DOHH2 (cell line): ENCODE measurements around the gene SARS1.

ENCODE experiments used
- H3F3A ChIP-seq: fragments of 200-600 bp; sonication (generic), shearing (Covaris generic); 2 replicates; pipeline ENCODE4 v1.6.0; 2016; ENCODE audit warnings: antibody characterized with exemption, mild to moderate bottlenecking; ENCODE audit not compliant: control insufficient read depth, insufficient read depth
- H3K27ac ChIP-seq: fragments of 200-600 bp; sonication (generic); 2 replicates; pipeline ENCODE4 v1.5.1; 2014; ENCODE audit warnings: low read depth, mild to moderate bottlenecking, low read length, moderate library complexity
- H3K27me3 ChIP-seq: fragments of 200-600 bp; sonication (generic); 2 replicates; pipeline ENCODE4 v1.6.1; 2014; ENCODE audit warnings: mild to moderate bottlenecking, low read length, mixed read lengths; ENCODE audit not compliant: control insufficient read depth
- H3K36me3 ChIP-seq: fragments of 200-600 bp; sonication (generic); 2 replicates; pipeline ENCODE4 v1.6.1; 2014; ENCODE audit warnings: mild to moderate bottlenecking, low read length, moderate library complexity, mixed read lengths; ENCODE audit not compliant: control insufficient read depth
- H3K4me1 ChIP-seq: fragments of 200-600 bp; sonication (generic); 2 replicates; pipeline ENCODE4 v1.6.1; 2014; ENCODE audit warnings: mild to moderate bottlenecking, low read length, mixed read lengths; ENCODE audit not compliant: control insufficient read depth
- H3K4me2 ChIP-seq: fragments of 200-600 bp; sonication (generic); 2 replicates; pipeline ENCODE4 v1.6.0; 2014; ENCODE audit warnings: mild to moderate bottlenecking, low read length, moderate library complexity
- H3K4me3 ChIP-seq: fragments of 200-600 bp; sonication (generic); 2 replicates; pipeline ENCODE4 v1.5.1; 2014; ENCODE audit warnings: mild to moderate bottlenecking, low read length, mixed read lengths
- H3K79me2 ChIP-seq: fragments of 200-600 bp; sonication (generic); 2 replicates; pipeline ENCODE4 v1.6.1; 2014; ENCODE audit warnings: mild to moderate bottlenecking, low read length, mixed read lengths; ENCODE audit not compliant: control insufficient read depth
- H3K9me2 ChIP-seq: fragments of 200-600 bp; sonication (generic); replicated peaks from 2 replicates; pipeline ENCODE4 v1.6.1; 2014; ENCODE audit warnings: mild to moderate bottlenecking, low read length, mixed read lengths; ENCODE audit not compliant: control insufficient read depth
- H3K9me3 ChIP-seq: fragments of 200-600 bp; sonication (generic); 2 replicates; pipeline ENCODE4 v1.6.1; 2014; ENCODE audit warnings: antibody characterized with exemption, low read length, mixed read lengths; ENCODE audit not compliant: control insufficient read depth, insufficient read depth
- H4K20me1 ChIP-seq: fragments of 200-600 bp; sonication (generic); 2 replicates; pipeline ENCODE4 v1.6.0; 2014; ENCODE audit warnings: low read depth, mild to moderate bottlenecking, antibody characterized with exemption, low read length, moderate library complexity; ENCODE audit not compliant: control insufficient read depth, insufficient read depth
- EZH2phosphoT487 ChIP-seq: fragments of 200-600 bp; sonication (generic); IDR thresholded peaks from 2 replicates; pipeline ENCODE4 v1.6.1; 2017; ENCODE audit warnings: borderline replicate concordance, mild to moderate bottlenecking, antibody characterized with exemption, low read length, moderate library complexity, mixed read lengths
- TF ChIP-seq, protein P1 (sequence below): fragments of 200-600 bp; sonication (generic); IDR thresholded peaks from one replicate; pipeline ENCODE4 v1.5.1; 2014; ENCODE audit warnings: antibody characterized with exemption, mild to moderate bottlenecking, low read depth, low read length; ENCODE audit not compliant: poor library complexity, severe bottlenecking

Gene SARS1

DNA sequence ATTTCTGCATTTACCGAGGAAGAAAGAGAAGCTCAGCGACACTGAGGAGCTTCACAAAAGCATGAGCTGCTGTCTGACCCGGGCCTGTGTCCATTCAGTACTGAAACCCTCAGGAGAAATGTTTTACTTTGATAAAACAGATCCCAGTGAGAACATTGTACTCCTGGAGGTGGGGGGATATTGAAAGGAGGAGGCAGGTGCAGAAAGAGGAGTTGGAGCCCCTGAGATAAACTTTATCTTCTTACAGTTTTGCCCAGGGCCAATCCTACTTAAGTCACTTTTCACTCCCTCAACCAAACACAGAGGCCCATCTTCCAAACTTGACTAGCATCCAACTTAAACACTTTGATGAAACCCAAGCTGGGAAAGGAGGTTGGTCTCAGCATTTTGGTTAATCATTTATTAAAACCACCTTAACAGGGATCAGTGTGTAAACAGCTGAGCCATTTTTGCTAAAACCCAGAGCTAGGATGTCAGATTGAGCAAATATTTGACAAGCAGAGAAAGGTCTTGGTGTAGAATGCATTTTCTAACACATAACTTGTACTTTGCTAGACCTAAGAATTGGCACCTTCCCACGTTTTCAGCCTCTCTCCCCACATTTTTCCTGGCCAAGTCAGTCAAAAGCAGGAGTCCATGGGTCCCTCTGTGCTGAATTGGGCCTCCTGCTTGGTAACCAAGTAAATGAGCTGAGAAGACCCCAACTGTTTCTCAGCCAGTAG lies 32.5 kb upstream of the SARS1 start:
- no peaks in the 10 kb centered on the region for H3K79me2 ChIP-seq
- no peak for TF ChIP-seq EZH2phosphoT487
- TF ChIP-seq, protein P1, sequence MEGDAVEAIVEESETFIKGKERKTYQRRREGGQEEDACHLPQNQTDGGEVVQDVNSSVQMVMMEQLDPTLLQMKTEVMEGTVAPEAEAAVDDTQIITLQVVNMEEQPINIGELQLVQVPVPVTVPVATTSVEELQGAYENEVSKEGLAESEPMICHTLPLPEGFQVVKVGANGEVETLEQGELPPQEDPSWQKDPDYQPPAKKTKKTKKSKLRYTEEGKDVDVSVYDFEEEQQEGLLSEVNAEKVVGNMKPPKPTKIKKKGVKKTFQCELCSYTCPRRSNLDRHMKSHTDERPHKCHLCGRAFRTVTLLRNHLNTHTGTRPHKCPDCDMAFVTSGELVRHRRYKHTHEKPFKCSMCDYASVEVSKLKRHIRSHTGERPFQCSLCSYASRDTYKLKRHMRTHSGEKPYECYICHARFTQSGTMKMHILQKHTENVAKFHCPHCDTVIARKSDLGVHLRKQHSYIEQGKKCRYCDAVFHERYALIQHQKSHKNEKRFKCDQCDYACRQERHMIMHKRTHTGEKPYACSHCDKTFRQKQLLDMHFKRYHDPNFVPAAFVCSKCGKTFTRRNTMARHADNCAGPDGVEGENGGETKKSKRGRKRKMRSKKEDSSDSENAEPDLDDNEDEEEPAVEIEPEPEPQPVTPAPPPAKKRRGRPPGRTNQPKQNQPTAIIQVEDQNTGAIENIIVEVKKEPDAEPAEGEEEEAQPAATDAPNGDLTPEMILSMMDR: no peak
- H4K20me1 ChIP-seq: no peaks in the 10 kb centered on the region
- H3K36me3 ChIP-seq: no peaks in the 10 kb centered on the region
- no peaks in the 10 kb centered on the region for H3K27me3 ChIP-seq
- H3K9me2 ChIP-seq: no peaks in the 10 kb centered on the region
- H3F3A ChIP-seq: no peaks in the 10 kb centered on the region
- no peak overlapping the region for H3K27ac ChIP-seq
- no peaks in the 10 kb centered on the region for H3K4me1 ChIP-seq
- no peak overlapping the region for H3K4me2 ChIP-seq
- H3K4me3 ChIP-seq: no peak overlapping the region
- H3K9me3 ChIP-seq: no peaks in the 10 kb centered on the region

DNA sequence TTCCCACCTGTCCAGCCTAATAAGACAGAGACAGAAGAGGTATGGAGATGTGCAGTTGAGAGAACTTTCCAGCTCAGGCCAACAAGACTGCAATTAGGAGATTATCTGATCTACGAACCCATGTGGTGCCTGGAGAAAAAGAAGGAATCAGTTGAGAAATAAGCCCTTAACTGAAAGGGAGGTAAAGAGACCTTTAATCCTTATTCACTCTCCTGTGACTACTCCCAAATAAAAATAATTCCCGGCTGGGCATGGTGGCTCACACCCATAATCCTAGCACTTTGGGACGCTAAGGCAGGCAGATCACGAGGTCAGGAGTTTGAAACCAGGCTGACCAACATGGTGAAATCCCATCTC lies 31.9 kb upstream of the SARS1 start:
- H3F3A ChIP-seq: no peaks in the 10 kb centered on the region
- TF ChIP-seq EZH2phosphoT487: no peak
- TF ChIP-seq, protein P1: no peak
- H3K9me2 ChIP-seq: no peaks in the 10 kb centered on the region
- H3K4me1 ChIP-seq: no peaks in the 10 kb centered on the region
- H3K9me3 ChIP-seq: no peaks in the 10 kb centered on the region
- H3K79me2 ChIP-seq: no peaks in the 10 kb centered on the region
- no peak overlapping the region for H3K27ac ChIP-seq
- no peak overlapping the region for H3K4me3 ChIP-seq
- H3K27me3 ChIP-seq: no peaks in the 10 kb centered on the region
- H3K36me3 ChIP-seq: no peaks in the 10 kb centered on the region
- H4K20me1 ChIP-seq: no peaks in the 10 kb centered on the region
- no peak overlapping the region for H3K4me2 ChIP-seq

DNA sequence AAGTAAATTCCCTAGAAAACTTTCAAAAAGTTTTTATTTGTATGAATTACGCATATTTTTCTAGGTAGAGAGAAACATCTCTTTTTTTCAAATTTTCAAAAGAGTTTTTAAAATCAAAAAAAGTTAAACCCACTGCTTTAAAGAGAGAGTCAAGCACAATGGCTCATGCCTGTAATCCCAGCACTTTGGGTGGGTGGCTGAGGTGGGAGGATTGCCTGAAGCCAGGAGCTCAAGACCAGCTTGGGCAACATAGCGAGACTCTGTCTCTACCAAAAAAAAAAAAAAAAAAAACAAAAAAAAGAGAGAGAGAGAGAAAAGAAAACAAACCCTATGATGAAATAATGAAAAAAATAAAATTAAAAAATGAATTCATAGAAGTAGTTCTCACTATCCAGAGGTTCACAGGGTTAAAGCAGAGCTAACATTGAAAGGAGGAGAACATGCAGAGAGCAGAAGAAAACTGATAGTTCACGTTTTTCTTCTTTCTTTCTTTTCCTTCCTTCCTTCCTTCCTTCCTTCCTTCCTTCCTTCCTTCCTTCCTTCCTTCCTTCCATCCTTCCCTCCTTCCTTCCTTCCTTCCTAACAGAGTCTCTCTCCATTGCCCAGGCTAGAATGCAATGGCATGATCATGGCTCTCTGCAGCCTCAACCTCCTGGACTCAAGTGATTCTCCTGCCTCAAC lies 30.5 kb upstream of the SARS1 start:
- Histone ChIP-seq H4K20me1 (no peaks in the 10 kb centered on the region), H3K9me2 (no peaks in the 10 kb centered on the region), H3K27ac (no peak overlapping the region), H3K4me1 (no peaks in the 10 kb centered on the region), H3K9me3 (no peaks in the 10 kb centered on the region), H3K79me2 (no peaks in the 10 kb centered on the region), H3F3A (no peaks in the 10 kb centered on the region), H3K4me2 (no peak overlapping the region), H3K4me3 (no peak overlapping the region), H3K36me3 (no peaks in the 10 kb centered on the region), H3K27me3 (peaks cover 5% of the 10 kb centered on the region)
- TF ChIP-seq, protein P1: no peak
- TF ChIP-seq EZH2phosphoT487: no peak
